Epithelial cell of proximal tubule (primary cell): Measurements from ENCODE around the gene IGF1R. TPM values are rescaled to one million over a fixed set of nuclear protein-coding genes. Genes with fewer than 3 reads are reported as not detected.

ENCODE experiments used
- DNase-seq: peaks from one replicate; pipeline ENCODE4 v3.0.0-alpha.2; 2011; ENCODE audit warnings: low read depth
- H3K4me3 ChIP-seq: 2 replicates; pipeline ENCODE4 v1.5.1; 2011; ENCODE audit warnings: low read depth, mild to moderate bottlenecking, low read length
- CTCF ChIP-seq: conservative IDR thresholded peaks from 2 replicates; pipeline ENCODE4 v1.5.1; 2012; ENCODE audit warnings: low read depth, mild to moderate bottlenecking, low read length
- total RNA-seq: library from RNA; depleted of rRNA; stranded (reverse); fragments of >200 nt; gene quantifications from 2 replicates; pipeline ENCODE4 v1.2.3, GENCODE V29; 2015

The IGF1R gene
- total RNA-seq, 1 donor from 2014 or later: 14.5 TPM

GRCh38 chr15:98865397-98866339 lies 217.3 kb downstream of the IGF1R start:
- no peak for TF ChIP-seq CTCF
- peak overlapping the region; percentile 59 for H3K4me3 ChIP-seq
- no peak for DNase-seq

- H3K4me3 ChIP-seq: peak overlapping the region; percentile 59
- TF ChIP-seq CTCF: no peak
- no peak for DNase-seq
Observed at GRCh38 chr15:98866511-98866910, 218.2 kb downstream of the IGF1R start.

GRCh38 chr15:98868564-98868963 lies 220.2 kb downstream of the IGF1R start:
- TF ChIP-seq CTCF: no peak
- H3K4me3 ChIP-seq: no peak overlapping the region
- no peak for DNase-seq

GRCh38 chr15:98870788-98871187 lies 222.4 kb downstream of the IGF1R start:
- no peak overlapping the region for H3K4me3 ChIP-seq
- no peak for DNase-seq
- no peak for TF ChIP-seq CTCF

GRCh38 chr15:98872774-98873173 lies 224.4 kb downstream of the IGF1R start:
- no peak for DNase-seq
- TF ChIP-seq CTCF: no peak
- no peak overlapping the region for H3K4me3 ChIP-seq

- no peak for TF ChIP-seq CTCF
- no peak for DNase-seq
- H3K4me3 ChIP-seq: peak overlapping the region; percentile 13
Observed at GRCh38 chr15:98873441-98874218, 225.3 kb downstream of the IGF1R start.
